Rectal smooth muscle tissue (tissue), 1 donor: ENCODE data around the gene PPP1R14C.
"Not testable (repeated sequence)": the region's sequence is repeated elsewhere in the genome, so short reads cannot be mapped to it uniquely, and the experiment has no call there.

Experiments
- H3K27ac ChIP-seq: one replicate; pipeline ENCODE4 v1.7.0; 2013; ENCODE audit warnings: low read depth, low read length, inconsistent platforms
- H3K27me3 ChIP-seq: one replicate; pipeline ENCODE4 v1.7.0; 2013; ENCODE audit warnings: low read length; ENCODE audit not compliant: control insufficient read depth, insufficient read depth
- H3K36me3 ChIP-seq: one replicate; pipeline ENCODE4 v1.7.0; 2013; ENCODE audit warnings: low read length; ENCODE audit not compliant: control insufficient read depth, insufficient read depth
- H3K4me1 ChIP-seq: one replicate; pipeline ENCODE4 v1.7.0; 2013; ENCODE audit warnings: low read length; ENCODE audit not compliant: control insufficient read depth, insufficient read depth
- H3K4me3 ChIP-seq: one replicate; pipeline ENCODE4 v1.7.0; 2013; ENCODE audit warnings: low read length
- H3K9ac ChIP-seq: one replicate; pipeline ENCODE4 v1.7.0; 2013; ENCODE audit warnings: low read length

The PPP1R14C gene

GRCh38 chr6:150238336-150238741 is 95.5 kb downstream of the PPP1R14C start:
- no peaks in the 10 kb centered on the region for H3K4me1 ChIP-seq
- no peak overlapping the region for H3K4me3 ChIP-seq
- H3K36me3 ChIP-seq, result no peaks in the 10 kb centered on the region
- no peak overlapping the region for H3K9ac ChIP-seq
- no peaks in the 10 kb centered on the region for H3K27me3 ChIP-seq
- H3K27ac ChIP-seq, result no peak overlapping the region

DNA sequence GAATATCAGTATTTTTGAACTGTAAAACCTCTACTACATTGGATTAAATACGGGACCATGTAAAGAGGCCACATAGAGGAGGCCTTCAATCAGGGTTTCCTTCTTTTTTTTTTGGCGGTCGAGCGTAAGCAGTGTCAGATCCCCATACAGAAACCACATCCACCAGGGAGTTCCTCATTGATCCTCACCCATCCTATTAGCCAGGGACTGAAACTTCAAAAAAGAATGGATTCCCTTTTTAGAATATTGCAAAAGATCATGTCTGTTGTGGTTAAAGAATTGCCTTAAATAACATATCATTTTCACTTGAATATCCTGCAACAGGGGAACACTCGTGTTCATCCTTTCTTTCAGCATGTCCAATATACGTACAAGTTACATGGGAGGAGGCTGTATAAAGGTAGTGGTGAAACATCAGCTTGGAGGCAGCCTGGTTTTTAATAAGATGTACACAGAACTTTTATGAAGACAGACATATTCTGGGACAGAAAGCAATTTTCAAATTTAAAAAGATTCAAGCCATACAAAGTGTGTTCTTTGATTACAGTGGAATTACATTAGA is 96.1 kb downstream of the PPP1R14C start:
- Histone ChIP-seq H3K27me3 (no peaks in the 10 kb centered on the region), H3K36me3 (no peaks in the 10 kb centered on the region), H3K27ac (no peak overlapping the region), H3K4me1 (no peaks in the 10 kb centered on the region), H3K4me3 (no peak overlapping the region), H3K9ac (no peak overlapping the region)

DNA sequence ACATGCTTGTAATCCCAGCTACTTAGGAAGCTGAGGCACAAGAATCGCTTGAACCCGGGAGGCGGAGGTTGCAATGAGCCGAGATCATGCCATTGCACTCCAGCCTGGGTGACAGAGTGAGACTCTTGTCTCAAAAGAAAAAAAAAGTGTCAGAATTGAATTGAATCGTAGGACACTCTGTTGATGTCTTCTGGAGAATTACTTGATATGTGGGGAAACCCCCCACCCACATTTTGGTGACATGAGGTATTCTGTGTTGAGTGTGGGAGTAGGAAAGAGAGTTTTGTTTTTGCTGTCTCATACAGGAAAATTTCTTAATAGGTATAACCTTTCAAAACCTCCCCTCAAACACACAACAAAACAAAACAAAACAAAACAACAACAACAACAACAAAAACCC is 98.9 kb downstream of the PPP1R14C start:
- not testable (repeated sequence) for H3K27me3 ChIP-seq, H3K9ac ChIP-seq, H3K4me3 ChIP-seq, H3K36me3 ChIP-seq, H3K27ac ChIP-seq, H3K4me1 ChIP-seq

- H3K27me3 ChIP-seq, result no peaks in the 10 kb centered on the region
- no peaks in the 10 kb centered on the region for H3K36me3 ChIP-seq
- H3K27ac ChIP-seq, result no peak overlapping the region
- no peaks in the 10 kb centered on the region for H3K4me1 ChIP-seq
- no peak overlapping the region for H3K4me3 ChIP-seq
- H3K9ac ChIP-seq, result no peak overlapping the region
Observed at GRCh38 chr6:150243620-150244314, 100.9 kb downstream of the PPP1R14C start.

DNA sequence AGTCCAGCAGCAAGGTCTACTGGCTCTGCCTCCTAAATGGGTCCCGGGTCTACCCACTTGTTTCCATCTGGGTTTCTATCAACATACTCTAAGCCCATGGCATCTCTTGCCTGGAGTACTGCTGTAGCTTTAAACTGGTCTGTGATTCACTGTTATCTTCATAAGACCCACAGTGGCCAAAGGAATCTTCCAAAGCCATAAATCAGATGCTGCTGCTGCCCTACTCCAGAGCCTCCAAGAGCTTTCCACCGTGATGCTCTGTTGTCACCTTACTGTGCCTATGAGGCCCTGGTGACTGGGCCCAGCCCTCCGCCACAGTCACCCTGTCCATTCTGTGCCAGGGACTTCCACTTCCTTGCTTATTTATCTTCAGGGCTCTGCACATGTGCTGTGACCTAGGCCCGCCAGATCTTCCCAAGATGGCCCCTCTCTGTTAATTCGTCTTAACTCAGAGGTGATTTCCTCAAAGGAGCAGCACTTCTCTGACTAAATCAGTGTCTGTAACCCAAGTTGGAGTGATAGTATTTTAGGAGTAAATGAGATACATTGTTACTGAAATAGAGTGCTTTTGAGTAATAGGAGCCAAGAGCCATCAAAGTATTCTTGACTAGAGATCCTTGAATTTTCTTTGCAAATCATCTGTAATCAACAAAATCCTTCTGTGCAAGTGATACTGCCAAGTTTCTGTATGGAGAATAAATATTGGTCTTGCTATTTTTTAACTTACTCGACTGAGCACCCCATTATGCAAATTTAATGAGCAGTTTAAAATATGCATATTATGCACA is 102.5 kb downstream of the PPP1R14C start:
- Histone ChIP-seq H3K27me3 (no peaks in the 10 kb centered on the region), H3K36me3 (no peaks in the 10 kb centered on the region), H3K9ac (no peak overlapping the region), H3K4me1 (no peaks in the 10 kb centered on the region), H3K27ac (no peak overlapping the region), H3K4me3 (no peak overlapping the region)

DNA sequence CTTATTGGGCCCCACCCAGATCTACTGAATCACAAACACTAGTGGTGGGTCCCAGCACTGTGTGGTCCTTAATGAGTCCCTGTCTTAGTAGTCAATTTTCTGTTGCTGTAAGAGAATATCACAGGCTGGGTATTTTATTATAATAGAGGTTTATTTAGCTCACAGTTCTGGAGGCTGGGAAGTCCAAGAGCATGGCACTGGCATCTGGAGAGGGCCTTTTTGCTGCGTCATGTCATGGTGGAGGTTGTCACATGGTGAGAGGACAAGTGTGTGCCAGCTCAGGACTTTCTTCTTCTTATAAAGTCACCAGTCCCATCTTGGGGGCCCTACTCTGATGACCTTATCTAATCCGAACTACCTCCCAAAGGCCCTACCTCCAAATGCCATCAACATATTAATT is 105.0 kb downstream of the PPP1R14C start:
- Histone ChIP-seq H3K36me3 (no peaks in the 10 kb centered on the region), H3K27me3 (no peaks in the 10 kb centered on the region), H3K4me3 (no peak overlapping the region), H3K4me1 (no peaks in the 10 kb centered on the region), H3K9ac (no peak overlapping the region), H3K27ac (no peak overlapping the region)

GRCh38 chr6:150248300-150248699 is 105.5 kb downstream of the PPP1R14C start:
- H3K9ac ChIP-seq, result no peak overlapping the region
- no peak overlapping the region for H3K4me3 ChIP-seq
- H3K27me3 ChIP-seq, result no peaks in the 10 kb centered on the region
- H3K27ac ChIP-seq, result no peak overlapping the region
- H3K36me3 ChIP-seq, result no peaks in the 10 kb centered on the region
- H3K4me1 ChIP-seq, result no peaks in the 10 kb centered on the region

DNA sequence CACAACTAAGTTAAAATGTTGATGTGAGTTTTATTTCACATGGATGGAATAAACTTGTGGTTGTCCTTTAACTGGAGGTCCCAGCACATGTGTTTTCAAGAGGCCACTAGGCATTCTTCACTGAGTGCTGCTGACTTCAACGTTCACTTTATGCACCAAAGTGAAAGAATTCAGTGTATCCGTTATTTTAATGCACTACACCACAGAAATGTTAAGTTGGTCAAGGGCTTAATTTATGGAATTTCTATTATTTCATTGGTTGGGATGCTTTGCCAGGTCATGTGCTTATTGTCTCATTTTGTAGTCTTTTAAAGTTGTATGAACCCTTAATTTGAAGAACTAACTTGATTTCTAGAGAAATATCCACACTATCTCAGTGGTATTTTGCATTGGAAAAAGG is 106.4 kb downstream of the PPP1R14C start:
- H3K27me3 ChIP-seq, result no peaks in the 10 kb centered on the region
- H3K4me3 ChIP-seq, result no peak overlapping the region
- H3K9ac ChIP-seq, result no peak overlapping the region
- H3K36me3 ChIP-seq, result no peaks in the 10 kb centered on the region
- no peak overlapping the region for H3K27ac ChIP-seq
- H3K4me1 ChIP-seq, result no peaks in the 10 kb centered on the region

DNA sequence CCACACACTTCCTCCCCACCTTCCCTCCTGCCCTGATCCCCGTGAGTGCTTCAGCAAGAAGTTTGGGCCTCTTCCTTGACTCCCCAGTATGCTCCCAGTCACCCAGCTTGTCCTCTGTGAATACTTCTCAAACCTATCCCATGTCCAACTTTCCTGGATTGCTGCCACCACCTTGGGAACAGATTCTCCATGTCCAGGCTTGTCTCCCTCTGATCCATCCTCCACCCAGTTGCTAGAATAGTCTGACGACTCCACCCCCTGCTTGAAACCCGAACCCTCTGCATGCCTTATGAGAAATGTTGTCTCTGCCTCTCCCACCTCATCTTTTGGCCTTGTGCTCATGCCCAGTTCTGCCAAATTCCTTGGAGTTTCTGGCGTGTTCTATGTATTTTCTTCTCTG is 108.0 kb downstream of the PPP1R14C start:
- Histone ChIP-seq H3K4me3 (no peak overlapping the region), H3K27me3 (no peaks in the 10 kb centered on the region), H3K9ac (no peak overlapping the region), H3K36me3 (no peaks in the 10 kb centered on the region), H3K4me1 (no peaks in the 10 kb centered on the region), H3K27ac (no peak overlapping the region)

GRCh38 chr6:150251566-150252186 is 108.8 kb downstream of the PPP1R14C start:
- Histone ChIP-seq H3K4me1 (no peaks in the 10 kb centered on the region), H3K4me3 (no peak overlapping the region), H3K36me3 (no peaks in the 10 kb centered on the region), H3K9ac (no peak overlapping the region), H3K27ac (no peak overlapping the region), H3K27me3 (no peaks in the 10 kb centered on the region)

- Histone ChIP-seq H3K27ac (no peak overlapping the region), H3K4me1 (no peaks in the 10 kb centered on the region), H3K4me3 (no peak overlapping the region), H3K27me3 (no peaks in the 10 kb centered on the region), H3K36me3 (no peaks in the 10 kb centered on the region), H3K9ac (no peak overlapping the region)
Observed at GRCh38 chr6:150252714-150253444, 110.0 kb downstream of the PPP1R14C start.

DNA sequence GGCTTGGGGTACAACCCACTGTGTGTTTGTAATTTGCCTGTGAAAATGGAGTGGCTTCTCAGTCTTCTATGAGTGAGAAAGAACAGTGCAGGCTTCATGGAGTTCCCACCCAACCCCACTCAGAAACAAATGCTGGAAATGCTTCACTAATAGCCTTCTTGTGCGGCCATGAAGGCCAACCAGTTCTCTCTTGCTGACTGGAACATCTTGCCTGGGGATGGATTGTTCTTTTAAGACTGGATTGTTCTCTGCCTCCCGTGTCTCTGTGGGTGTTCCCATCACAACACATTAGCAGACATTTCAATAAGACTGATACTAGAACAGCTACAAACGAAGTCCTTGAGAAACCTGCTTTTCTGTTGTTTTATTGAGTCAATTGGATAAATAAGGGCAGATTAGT is 110.6 kb downstream of the PPP1R14C start:
- no peaks in the 10 kb centered on the region for H3K27me3 ChIP-seq

More for the DNA sequence above, 110.6 kb downstream of the PPP1R14C start:
- H3K4me1 ChIP-seq, result no peaks in the 10 kb centered on the region
- H3K9ac ChIP-seq, result no peak overlapping the region
- no peak overlapping the region for H3K27ac ChIP-seq
- H3K4me3 ChIP-seq, result no peak overlapping the region
- H3K36me3 ChIP-seq, result no peaks in the 10 kb centered on the region
